Effector memory CD8-positive, alpha-beta T cell (primary cell): ENCODE measurements around the gene CABYR.

ENCODE experiments used
- ATAC-seq: fragments of 150-1000 bp; cut with Tn5 transposase; replicated peaks from 2 replicates; pipeline ENCODE4 v1.10.0; 2021; ENCODE audit warnings: mild to moderate bottlenecking, moderate library complexity
- DNase-seq, 3 experiments: peaks; one replicate each; pipeline ENCODE4 v3.0.0; 2021
- H3K27ac Mint-ChIP-seq, 2 donors: one replicate each; pipeline ENCODE4 v1.8.0; 2022; ENCODE audit warnings: mild to moderate bottlenecking in 2 of 2, mixed read lengths in 2 of 2, moderate library complexity in 2 of 2
- H3K27me3 Mint-ChIP-seq, 2 donors: one replicate each; pipeline ENCODE4 v1.8.0; 2022; ENCODE audit warnings: mixed read lengths in 2 of 2
- H3K36me3 Mint-ChIP-seq: one replicate; pipeline ENCODE4 v1.8.0; 2022; ENCODE audit warnings: mild to moderate bottlenecking, moderate library complexity, mixed read lengths; ENCODE audit not compliant: insufficient read depth
- H3K4me1 Mint-ChIP-seq, 2 donors: one replicate each; pipeline ENCODE4 v1.8.0; 2022; ENCODE audit warnings: low read depth in 2 of 2, mixed read lengths in 2 of 2
- H3K4me3 Mint-ChIP-seq, 2 donors: one replicate each; pipeline ENCODE4 v1.8.0; 2022; ENCODE audit warnings: mild to moderate bottlenecking in 2 of 2, mixed read lengths in 2 of 2, moderate library complexity in 2 of 2
- H3K9me3 Mint-ChIP-seq, 2 donors: one replicate each; pipeline ENCODE4 v1.8.0; 2022; ENCODE audit warnings: mixed read lengths in 2 of 2

Gene CABYR

GRCh38 chr18:24114924-24115549 is 23.8 kb upstream of the CABYR start:
- Mint-ChIP-seq H3K4me1 (peaks cover 30 to 36% of the 10 kb centered on the region in 2 donors), H3K9me3 (no peaks in the 10 kb centered on the region), H3K36me3 (peaks cover 66% of the 10 kb centered on the region), H3K27me3 (no peaks in the 10 kb centered on the region), H3K27ac (peak overlapping the region; percentile 83), H3K4me3 (peak overlapping the region; percentile 11 to 33)
- no peak for DNase-seq
- peak; percentile 60 for ATAC-seq

- ATAC-seq (no peak), DNase-seq (no peak)
- Mint-ChIP-seq H3K9me3 (no peaks in the 10 kb centered on the region), H3K27ac (peak overlapping the region; percentile 83), H3K36me3 (peaks cover 72% of the 10 kb centered on the region), H3K4me1 (peaks cover 30 to 36% of the 10 kb centered on the region in 2 donors), H3K27me3 (no peaks in the 10 kb centered on the region), H3K4me3 (no peak overlapping the region)
Observed at GRCh38 chr18:24115628-24116027, 23.2 kb upstream of the CABYR start.

GRCh38 chr18:24118750-24119577 is 19.9 kb upstream of the CABYR start:
- peak; percentile 91 for ATAC-seq
- peaks cover 93% of the 10 kb centered on the region for H3K36me3 Mint-ChIP-seq
- peaks cover 16 to 17% of the 10 kb centered on the region in 2 donors for H3K4me1 Mint-ChIP-seq
- peak; percentile 73 to 74 (median 74) for DNase-seq
- H3K27me3 Mint-ChIP-seq = no peaks in the 10 kb centered on the region
- H3K4me3 Mint-ChIP-seq = no peak overlapping the region
- no peaks in the 10 kb centered on the region for H3K9me3 Mint-ChIP-seq
- H3K27ac Mint-ChIP-seq = peak overlapping the region in 1 of 2 donors; percentile 82

- no peak for ATAC-seq
Observed at GRCh38 chr18:24120676-24121075, 18.2 kb upstream of the CABYR start.

GRCh38 chr18:24121625-24122024 is 17.2 kb upstream of the CABYR start:
- Mint-ChIP-seq H3K27me3 (no peaks in the 10 kb centered on the region), H3K9me3 (no peaks in the 10 kb centered on the region), H3K27ac (peak overlapping the region in 1 of 2 donors; percentile 60), H3K4me3 (no peak overlapping the region), H3K4me1 (peaks cover 0 to 4% of the 10 kb centered on the region in 2 donors), H3K36me3 (peaks cover 95% of the 10 kb centered on the region)
- DNase-seq (no peak), ATAC-seq (no peak)

More at GRCh38 chr18:24120676-24121075, 18.2 kb upstream of the CABYR start:
- no peaks in the 10 kb centered on the region for H3K27me3 Mint-ChIP-seq
- H3K27ac Mint-ChIP-seq = peak overlapping the region in 1 of 2 donors; percentile 30
- DNase-seq = no peak
- no peaks in the 10 kb centered on the region for H3K9me3 Mint-ChIP-seq
- H3K36me3 Mint-ChIP-seq = peaks cover 95% of the 10 kb centered on the region
- H3K4me3 Mint-ChIP-seq = no peak overlapping the region
- peaks cover 1 to 8% of the 10 kb centered on the region in 2 donors for H3K4me1 Mint-ChIP-seq

- H3K36me3 Mint-ChIP-seq = peaks cover 96% of the 10 kb centered on the region
- no peaks in the 10 kb centered on the region for H3K27me3 Mint-ChIP-seq
- H3K27ac Mint-ChIP-seq = no peak overlapping the region
- peaks cover 1 to 4% of the 10 kb centered on the region in 2 donors for H3K4me1 Mint-ChIP-seq
- no peak overlapping the region for H3K4me3 Mint-ChIP-seq
- no peak for ATAC-seq
- no peak for DNase-seq
- H3K9me3 Mint-ChIP-seq = no peaks in the 10 kb centered on the region
Observed at GRCh38 chr18:24126155-24126961, 12.5 kb upstream of the CABYR start.

GRCh38 chr18:24127735-24128134 is 11.1 kb upstream of the CABYR start:
- Mint-ChIP-seq H3K4me3 (no peak overlapping the region), H3K27me3 (no peaks in the 10 kb centered on the region), H3K4me1 (peaks cover 1 to 4% of the 10 kb centered on the region in 2 donors), H3K9me3 (no peaks in the 10 kb centered on the region), H3K27ac (peak overlapping the region; percentile 3 to 21), H3K36me3 (peaks cover 96% of the 10 kb centered on the region)
- DNase-seq (no peak), ATAC-seq (no peak)

GRCh38 chr18:24128700-24129099 is 10.2 kb upstream of the CABYR start:
- DNase-seq = no peak
- H3K4me1 Mint-ChIP-seq = peaks cover 1 to 4% of the 10 kb centered on the region in 2 donors
- no peak for ATAC-seq
- no peaks in the 10 kb centered on the region for H3K27me3 Mint-ChIP-seq
- H3K36me3 Mint-ChIP-seq = peaks cover 96% of the 10 kb centered on the region
- H3K9me3 Mint-ChIP-seq = no peaks in the 10 kb centered on the region
- H3K27ac Mint-ChIP-seq = peak overlapping the region; percentile 21 to 38
- H3K4me3 Mint-ChIP-seq = no peak overlapping the region

- Mint-ChIP-seq H3K4me3 (no peak overlapping the region), H3K9me3 (no peaks in the 10 kb centered on the region), H3K4me1 (peaks cover 1% of the 10 kb centered on the region in 2 donors), H3K27ac (no peak overlapping the region), H3K36me3 (peaks cover 95% of the 10 kb centered on the region), H3K27me3 (no peaks in the 10 kb centered on the region)
- DNase-seq (no peak), ATAC-seq (no peak)
Observed at GRCh38 chr18:24130494-24130893, 8.4 kb upstream of the CABYR start.

- no peak for DNase-seq
- peak overlapping the region; percentile 42 to 82 for H3K27ac Mint-ChIP-seq
- peaks cover 18 to 19% of the 10 kb centered on the region in 2 donors for H3K27me3 Mint-ChIP-seq
- no peaks in the 10 kb centered on the region for H3K9me3 Mint-ChIP-seq
- H3K4me3 Mint-ChIP-seq = peak overlapping the region in 1 of 2 donors; percentile 8
- peaks cover 40% of the 10 kb centered on the region for H3K36me3 Mint-ChIP-seq
- H3K4me1 Mint-ChIP-seq = peaks cover 19 to 30% of the 10 kb centered on the region in 2 donors
- no peak for ATAC-seq
Observed at GRCh38 chr18:24136967-24137373, 1.9 kb upstream of the CABYR start.

- no peaks in the 10 kb centered on the region for H3K9me3 Mint-ChIP-seq
Observed at GRCh38 chr18:24138409-24138788, 463 bp upstream of the CABYR start.

GRCh38 chr18:24140697-24141096 is 1.8 kb downstream of the CABYR start:
- Mint-ChIP-seq H3K27ac (no peak overlapping the region), H3K4me3 (no peak overlapping the region), H3K27me3 (peaks cover 37 to 43% of the 10 kb centered on the region in 2 donors)

More at GRCh38 chr18:24138409-24138788, 463 bp upstream of the CABYR start:
- DNase-seq (no peak), ATAC-seq (no peak)
- Mint-ChIP-seq H3K27ac (peak overlapping the region; percentile 73 to 92), H3K4me1 (peaks cover 19 to 30% of the 10 kb centered on the region in 2 donors), H3K36me3 (peaks cover 26% of the 10 kb centered on the region), H3K4me3 (peak overlapping the region; percentile 93 to 94), H3K27me3 (peaks cover 18 to 25% of the 10 kb centered on the region in 2 donors)

GRCh38 chr18:24142376-24142775 is 3.5 kb downstream of the CABYR start:
- Mint-ChIP-seq H3K27me3 (peaks cover 49 to 51% of the 10 kb centered on the region in 2 donors), H3K9me3 (no peaks in the 10 kb centered on the region), H3K4me3 (no peak overlapping the region), H3K36me3 (peaks cover 4% of the 10 kb centered on the region), H3K4me1 (peaks cover 12 to 20% of the 10 kb centered on the region in 2 donors), H3K27ac (no peak overlapping the region)
- ATAC-seq (no peak), DNase-seq (no peak)

More at GRCh38 chr18:24140697-24141096, 1.8 kb downstream of the CABYR start:
- ATAC-seq = no peak
- Mint-ChIP-seq H3K36me3 (peaks cover 4% of the 10 kb centered on the region), H3K4me1 (peaks cover 19 to 30% of the 10 kb centered on the region in 2 donors), H3K9me3 (no peaks in the 10 kb centered on the region)
- DNase-seq = no peak
